Measurements from ENCODE around the gene OR5J2. TPM values are rescaled to one million over a fixed set of nuclear protein-coding genes. Genes with fewer than 3 reads are reported as not detected.
"Not testable (repeated sequence)": the region's sequence is repeated elsewhere in the genome, so short reads cannot be mapped to it uniquely, and the experiment has no call there.

The OR5J2 gene
- total RNA-seq (2014; rRNA removed; shearing (Covaris generic)): not detected in 2 replicates

DNA sequence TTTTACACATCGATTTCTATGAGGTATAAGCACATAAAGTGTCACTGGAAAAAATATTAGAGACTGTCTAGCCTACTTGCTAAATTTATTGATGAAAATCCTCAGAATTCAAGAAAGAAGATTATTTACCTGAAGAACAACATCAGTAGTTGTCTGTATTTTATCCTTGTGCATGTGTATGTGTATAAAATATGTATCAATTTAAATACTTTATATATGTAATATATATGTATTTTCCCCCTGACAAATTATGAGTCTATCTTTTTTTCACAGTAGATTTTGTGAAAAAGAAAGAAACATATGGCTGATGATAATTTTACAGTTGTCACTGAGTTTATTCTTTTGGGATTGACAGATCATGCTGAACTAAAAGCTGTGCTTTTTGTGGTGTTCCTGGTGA is at the start of gene OR5J2:
OR5J2 (plus strand) TSS at position 301 of the 400 bp plus-strand sequence; CDS start at position 301, 0 bp downstream.
- Histone ChIP-seq H3K4me3 (no peak within 1 kb of the TSS), H3K27me3 (replicated peaks) (no peaks in the 10 kb centered on the region), H3K4me1 (replicated peaks) (no peaks in the 10 kb centered on the region), H3K9me3 (replicated peaks) (0 out of 2 replicates have a peak, but pooled peaks cover 3% of the 10 kb centered on the region), H3K27ac (no peak within 1 kb of the TSS), H3K36me3 (no peaks in the 10 kb centered on the region)
- no peak for DNase-seq (ENCODE audit: low read depth in 1 of 2, low spot score in 2 of 2)

DNA sequence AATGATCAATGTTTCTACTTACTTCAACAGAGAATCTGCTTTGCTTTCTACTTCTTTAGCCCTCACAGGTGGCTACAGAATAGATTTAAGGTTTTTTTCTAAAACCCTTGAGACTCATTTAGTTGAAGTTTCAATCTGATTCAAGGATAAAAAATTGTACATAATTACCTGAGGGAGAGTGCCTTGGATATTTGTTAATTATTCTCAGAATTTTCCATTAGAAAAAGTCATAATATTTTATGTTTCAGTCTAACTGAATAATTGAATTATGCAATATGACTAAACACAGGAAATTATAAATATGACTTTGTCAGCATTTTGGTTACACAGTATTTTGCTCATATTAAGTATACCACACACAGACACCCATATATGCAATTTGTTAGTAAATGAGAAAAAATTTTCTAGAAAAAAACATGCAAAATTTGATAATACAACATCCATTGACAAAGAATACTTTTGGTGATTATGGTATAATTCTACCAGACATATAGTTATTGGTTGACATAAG is 36.2 kb upstream of the OR5J2 start, which contains the start of gene OR8J3:
OR8J3 (minus strand) TSS at position 51 of the 511 bp plus-strand sequence. CDS start 2,483 bp downstream, outside the sequence.
- no peak for DNase-seq (ENCODE audit: low read depth in 1 of 2, low spot score in 2 of 2)
- H3K27ac ChIP-seq: no peak within 1 kb of the TSS
- no peaks in the 10 kb centered on the region for H3K9me3 ChIP-seq (replicated peaks)
- H3K36me3 ChIP-seq: no peaks in the 10 kb centered on the region
- no peaks in the 10 kb centered on the region for H3K27me3 ChIP-seq (replicated peaks)
- H3K4me3 ChIP-seq: no peak within 1 kb of the TSS
- no peaks in the 10 kb centered on the region for H3K4me1 ChIP-seq (replicated peaks)

DNA sequence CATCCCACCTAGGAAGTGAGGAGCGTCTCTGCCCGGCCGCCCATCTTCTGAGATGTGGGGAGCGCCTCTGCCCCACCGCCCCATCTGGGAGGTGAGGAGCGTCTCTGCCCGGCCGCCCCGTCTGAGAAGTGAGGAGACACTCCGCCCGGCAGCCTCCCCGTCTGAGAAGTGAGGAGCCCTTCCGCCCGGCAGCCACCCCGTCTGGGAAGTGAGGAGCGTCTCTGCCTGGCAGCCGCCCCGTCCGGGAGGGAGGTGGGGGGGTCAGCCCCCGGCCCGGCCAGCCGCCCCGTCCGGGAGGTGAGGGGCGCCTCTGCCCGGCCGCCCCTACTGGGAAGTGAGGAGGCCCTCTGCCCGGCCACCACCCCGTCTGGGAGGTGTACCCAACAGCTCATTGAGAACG is 32.7 kb upstream of the OR5J2 start:
- H3K4me3 ChIP-seq; H3K9me3 ChIP-seq (replicated peaks); H3K27me3 ChIP-seq (replicated peaks); DNase-seq (ENCODE audit: low read depth in 1 of 2, low spot score in 2 of 2); H3K27ac ChIP-seq; H3K36me3 ChIP-seq; H3K4me1 ChIP-seq (replicated peaks): not testable (repeated sequence)

DNA sequence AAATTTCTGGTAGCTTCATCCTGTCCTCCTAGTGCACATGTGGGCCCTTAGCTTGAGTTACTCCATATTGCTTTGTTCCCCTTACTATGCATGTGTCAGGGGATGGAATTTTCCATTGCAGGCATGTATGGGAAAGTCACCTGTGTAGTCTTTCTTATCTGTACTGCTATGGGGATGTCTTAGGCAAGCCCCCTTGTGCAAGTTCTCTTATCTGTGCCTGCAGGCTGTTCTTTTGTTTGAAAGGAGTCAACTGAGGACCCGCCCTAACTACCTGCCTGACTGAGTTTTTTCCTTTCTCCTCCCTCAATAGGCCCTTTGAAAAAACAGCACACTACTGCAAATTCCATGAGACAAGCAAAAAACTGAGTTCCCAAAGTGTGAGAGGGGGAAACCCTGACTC is 25.0 kb upstream of the OR5J2 start:
- no peak overlapping the region for H3K4me3 ChIP-seq
- H3K27ac ChIP-seq: no peak overlapping the region
- no peak for DNase-seq (ENCODE audit: low read depth in 1 of 2, low spot score in 2 of 2)
- 0 out of 2 replicates have a peak, but pooled peaks cover 3% of the 10 kb centered on the region for H3K9me3 ChIP-seq (replicated peaks)
- H3K36me3 ChIP-seq: no peaks in the 10 kb centered on the region
- H3K4me1 ChIP-seq (replicated peaks): no peaks in the 10 kb centered on the region
- no peaks in the 10 kb centered on the region for H3K27me3 ChIP-seq (replicated peaks)

DNA sequence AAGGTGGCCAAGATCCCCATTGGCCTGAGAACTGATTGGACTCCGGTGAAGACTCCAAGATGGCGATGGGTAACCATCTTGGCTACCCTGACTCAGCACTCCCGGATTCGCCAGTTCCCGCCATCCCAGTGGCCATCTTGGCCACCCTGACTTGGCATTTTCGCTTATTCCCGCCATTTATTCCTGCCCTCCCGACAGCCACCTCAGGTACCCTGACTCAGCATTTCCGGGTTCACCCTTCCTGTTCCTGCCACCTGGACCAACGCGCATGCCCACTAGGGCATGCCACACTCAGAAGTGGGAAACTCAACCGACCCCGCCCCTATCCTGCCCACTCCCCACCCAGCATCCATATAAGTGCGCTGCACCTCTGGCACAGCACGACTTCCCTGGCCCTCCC is 24.1 kb upstream of the OR5J2 start:
- DNase-seq (ENCODE audit: low read depth in 1 of 2, low spot score in 2 of 2): no peak
- Histone ChIP-seq H3K4me3 (no peak overlapping the region), H3K27ac (no peak overlapping the region), H3K4me1 (replicated peaks) (no peaks in the 10 kb centered on the region), H3K27me3 (replicated peaks) (no peaks in the 10 kb centered on the region), H3K36me3 (no peaks in the 10 kb centered on the region), H3K9me3 (replicated peaks) (0 out of 2 replicates have a peak, but pooled peaks cover 3% of the 10 kb centered on the region)

DNA sequence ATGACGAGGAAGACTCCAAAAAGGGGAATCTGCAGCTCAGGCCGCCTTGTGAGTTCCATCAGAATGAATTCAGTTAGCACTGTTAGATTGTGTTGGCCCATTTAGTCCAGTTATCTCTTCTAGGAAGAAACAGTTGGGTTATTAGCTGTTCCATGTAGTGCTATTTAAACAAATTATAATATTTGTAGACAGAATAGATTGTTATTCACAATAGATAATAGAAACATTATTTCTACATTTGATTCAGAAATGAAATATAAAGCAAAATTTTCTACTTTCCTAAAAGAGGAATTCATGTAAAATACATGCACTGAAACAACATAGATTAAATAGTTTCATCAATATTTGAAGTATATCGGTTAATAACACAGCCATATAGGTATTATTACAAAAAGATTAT is 16.2 kb upstream of the OR5J2 start, which contains the start of gene OR8K5:
OR8K5 (minus strand) TSS at position 101 of the 400 bp plus-strand sequence; CDS start at position 101, 0 bp downstream.
- Histone ChIP-seq H3K27me3 (replicated peaks) (no peaks in the 10 kb centered on the region), H3K4me3 (no peak within 1 kb of the TSS), H3K27ac (no peak within 1 kb of the TSS), H3K9me3 (replicated peaks) (0 out of 2 replicates have a peak, but pooled peaks cover 2% of the 10 kb centered on the region), H3K36me3 (no peaks in the 10 kb centered on the region), H3K4me1 (replicated peaks) (no peaks in the 10 kb centered on the region)
- no peak for DNase-seq (ENCODE audit: low read depth in 1 of 2, low spot score in 2 of 2)

DNA sequence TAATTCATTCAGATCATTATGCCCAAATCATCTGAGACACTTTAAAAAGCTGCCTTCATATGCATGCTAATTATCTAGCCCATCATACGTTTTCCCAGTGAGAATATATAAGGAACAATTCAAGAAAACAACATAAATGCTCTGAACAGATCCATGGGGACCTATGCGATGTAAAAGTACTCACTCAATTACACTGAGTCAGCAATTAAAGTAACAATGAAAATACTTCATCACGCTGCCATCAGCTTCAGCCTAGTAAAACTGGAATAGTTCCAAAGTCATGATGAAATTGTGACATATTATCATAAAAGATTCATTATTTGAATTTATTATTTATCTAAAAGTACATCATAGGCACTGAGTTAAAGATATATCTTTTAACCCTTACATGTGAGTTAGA is 12.6 kb upstream of the OR5J2 start:
- Histone ChIP-seq H3K27me3 (replicated peaks) (no peaks in the 10 kb centered on the region), H3K4me1 (replicated peaks) (no peaks in the 10 kb centered on the region), H3K36me3 (no peaks in the 10 kb centered on the region), H3K27ac (no peak overlapping the region), H3K9me3 (replicated peaks) (0 out of 2 replicates have a peak, but pooled peaks cover 2% of the 10 kb centered on the region), H3K4me3 (no peak overlapping the region)
- no peak for DNase-seq (ENCODE audit: low read depth in 1 of 2, low spot score in 2 of 2)

DNA sequence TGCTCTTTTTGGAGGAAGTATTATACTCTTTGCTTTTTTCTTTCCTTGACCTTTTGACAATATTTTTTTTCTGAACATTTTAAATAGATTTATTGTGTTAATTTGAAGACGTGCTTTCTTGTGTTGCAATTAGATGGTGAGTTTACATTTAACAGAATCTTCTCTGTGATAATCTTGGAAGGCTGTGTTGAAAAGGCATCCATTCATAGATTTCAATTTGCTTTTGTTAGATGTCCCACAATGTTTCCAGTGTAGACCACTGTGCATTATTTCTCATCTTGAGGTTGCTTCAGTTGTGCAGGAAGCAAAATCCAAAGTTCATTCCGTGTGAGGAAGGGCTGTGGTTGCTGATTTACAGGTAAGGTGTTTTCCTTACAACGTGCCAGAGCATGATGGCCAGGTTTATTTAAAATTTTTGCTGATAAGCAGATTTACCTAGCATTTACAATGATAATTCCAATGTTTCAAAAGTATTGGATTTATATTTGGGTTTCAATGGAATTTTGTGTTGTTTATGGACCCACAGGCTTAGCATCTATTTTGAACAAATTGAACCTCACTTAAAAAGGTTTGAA is 4.1 kb upstream of the OR5J2 start:
- no peaks in the 10 kb centered on the region for H3K36me3 ChIP-seq
- no peak overlapping the region for H3K27ac ChIP-seq
- H3K9me3 ChIP-seq (replicated peaks): 0 out of 2 replicates have a peak, but pooled peaks cover 4% of the 10 kb centered on the region
- H3K27me3 ChIP-seq (replicated peaks): no peaks in the 10 kb centered on the region
- no peak for DNase-seq (ENCODE audit: low read depth in 1 of 2, low spot score in 2 of 2)
- no peak overlapping the region for H3K4me3 ChIP-seq
- no peaks in the 10 kb centered on the region for H3K4me1 ChIP-seq (replicated peaks)

DNA sequence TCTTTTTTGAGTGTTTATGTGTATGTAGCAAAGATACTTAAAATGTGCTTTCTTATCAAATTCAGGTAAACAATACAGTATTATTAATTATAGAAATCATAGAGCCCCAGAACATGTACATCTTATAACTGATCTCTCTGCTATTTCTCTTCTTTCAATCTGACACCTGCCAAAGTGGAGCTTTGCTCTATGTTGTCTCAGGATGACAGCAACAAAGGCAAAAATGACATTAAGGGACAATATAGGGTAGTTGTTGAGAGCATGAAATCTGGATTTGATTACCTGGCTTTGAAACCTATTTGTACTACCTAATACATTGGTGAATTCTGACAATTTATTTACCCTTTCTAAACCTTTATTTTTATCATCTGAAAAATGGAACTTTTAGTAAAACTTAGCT is 7.0 kb downstream of the OR5J2 start:
- no peaks in the 10 kb centered on the region for H3K36me3 ChIP-seq
- H3K9me3 ChIP-seq (replicated peaks): peaks cover 3% of the 10 kb centered on the region; the same call in 1 of the 2 replicates
- no peaks in the 10 kb centered on the region for H3K4me1 ChIP-seq (replicated peaks)
- no peak overlapping the region for H3K4me3 ChIP-seq
- H3K27ac ChIP-seq: no peak overlapping the region
- H3K27me3 ChIP-seq (replicated peaks): no peaks in the 10 kb centered on the region
- DNase-seq (ENCODE audit: low read depth in 1 of 2, low spot score in 2 of 2): no peak

DNA sequence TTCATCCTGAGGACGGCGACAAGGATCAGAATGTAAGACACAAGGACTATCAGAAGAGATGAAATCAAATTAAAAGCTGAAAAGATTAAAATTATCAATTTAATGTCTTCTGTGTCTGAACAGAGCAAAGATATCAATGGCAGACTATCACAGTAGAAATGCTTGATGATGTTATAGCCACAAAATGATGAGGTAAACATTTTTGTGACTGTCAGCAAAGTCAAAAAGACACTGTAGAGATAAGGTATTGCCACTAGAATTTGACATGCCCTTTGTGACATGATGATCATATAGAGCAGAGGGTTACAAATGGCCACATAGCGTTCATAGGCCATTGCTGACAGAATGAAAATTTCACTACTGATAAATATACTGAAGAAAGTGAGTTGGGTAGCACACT is 12.2 kb downstream of the OR5J2 start:
- no peaks in the 10 kb centered on the region; the same call in 1 of the 2 replicates for H3K9me3 ChIP-seq (replicated peaks)
- DNase-seq (ENCODE audit: low read depth in 1 of 2, low spot score in 2 of 2): no peak
- no peaks in the 10 kb centered on the region for H3K27me3 ChIP-seq (replicated peaks)
- no peak overlapping the region for H3K27ac ChIP-seq
- no peak overlapping the region for H3K4me3 ChIP-seq
- H3K36me3 ChIP-seq: no peaks in the 10 kb centered on the region
- no peaks in the 10 kb centered on the region for H3K4me1 ChIP-seq (replicated peaks)

DNA sequence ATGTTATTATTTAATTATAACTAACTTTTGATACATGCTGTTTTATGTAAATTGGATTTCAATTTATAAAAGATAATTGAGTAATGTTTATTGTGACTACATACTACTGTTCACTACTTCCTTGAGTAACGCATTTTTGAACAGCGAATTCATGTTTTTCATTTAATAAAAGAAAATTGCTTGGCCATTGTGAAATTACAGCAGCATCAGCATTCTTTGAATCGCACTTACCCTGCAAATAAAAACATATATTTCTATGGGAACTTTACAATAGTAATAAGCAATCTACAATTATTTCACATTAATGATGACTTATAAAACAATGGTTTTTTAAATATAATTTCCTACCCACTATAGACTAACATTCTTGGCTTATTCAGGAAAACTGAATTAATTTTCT is 20.3 kb downstream of the OR5J2 start:
- no peaks in the 10 kb centered on the region for H3K9me3 ChIP-seq (replicated peaks)
- H3K36me3 ChIP-seq: no peaks in the 10 kb centered on the region
- no peak overlapping the region for H3K27ac ChIP-seq
- no peaks in the 10 kb centered on the region for H3K27me3 ChIP-seq (replicated peaks)
- no peak for DNase-seq (ENCODE audit: low read depth in 1 of 2, low spot score in 2 of 2)
- H3K4me3 ChIP-seq: no peak overlapping the region
- H3K4me1 ChIP-seq (replicated peaks): no peaks in the 10 kb centered on the region

DNA sequence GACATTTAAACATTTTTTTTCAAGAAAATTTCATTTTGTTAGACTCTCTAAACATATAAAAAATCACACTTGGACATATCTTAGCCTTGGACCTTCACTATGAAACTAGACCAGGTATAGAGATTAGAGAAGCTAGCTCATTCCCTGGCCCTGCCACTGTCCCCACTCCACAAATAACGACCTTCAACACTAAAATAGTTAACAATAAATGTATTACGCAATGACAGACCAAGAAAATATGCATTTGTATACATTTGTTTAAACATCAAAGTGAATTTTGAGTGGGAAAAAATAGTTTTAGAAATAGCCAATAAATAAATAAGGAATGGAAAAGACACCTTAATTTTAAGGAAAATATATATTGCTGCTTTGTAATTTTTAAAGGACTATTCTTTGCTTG is 20.9 kb downstream of the OR5J2 start:
- Histone ChIP-seq H3K36me3 (no peaks in the 10 kb centered on the region), H3K4me1 (replicated peaks) (no peaks in the 10 kb centered on the region), H3K4me3 (no peak overlapping the region), H3K27me3 (replicated peaks) (no peaks in the 10 kb centered on the region), H3K27ac (no peak overlapping the region), H3K9me3 (replicated peaks) (no peaks in the 10 kb centered on the region)
- no peak for DNase-seq (ENCODE audit: low read depth in 1 of 2, low spot score in 2 of 2)

DNA sequence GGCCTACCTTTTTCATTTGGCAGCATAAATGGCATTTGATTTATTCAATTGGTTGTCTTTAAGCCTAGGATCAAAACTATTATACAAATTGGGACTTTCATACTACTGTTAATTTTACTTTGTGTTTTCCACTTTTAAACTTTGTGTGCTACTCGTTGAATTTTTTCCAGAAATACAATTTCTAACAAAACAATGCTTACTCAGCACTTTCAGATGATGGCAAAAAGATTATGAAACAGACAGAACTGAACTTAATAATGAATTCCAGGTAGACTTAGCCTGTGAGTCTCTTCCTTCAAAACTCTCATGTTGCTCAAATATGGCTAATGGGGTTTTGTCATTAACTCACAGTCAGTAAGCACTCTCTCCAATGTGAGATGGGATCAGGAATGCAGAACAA is 31.4 kb downstream of the OR5J2 start:
- no peaks in the 10 kb centered on the region for H3K36me3 ChIP-seq
- H3K27ac ChIP-seq: no peak overlapping the region
- no peaks in the 10 kb centered on the region for H3K4me1 ChIP-seq (replicated peaks)
- no peak overlapping the region for H3K4me3 ChIP-seq
- no peaks in the 10 kb centered on the region for H3K27me3 ChIP-seq (replicated peaks)
- H3K9me3 ChIP-seq (replicated peaks): no peaks in the 10 kb centered on the region
- DNase-seq (ENCODE audit: low read depth in 1 of 2, low spot score in 2 of 2): no peak

DNA sequence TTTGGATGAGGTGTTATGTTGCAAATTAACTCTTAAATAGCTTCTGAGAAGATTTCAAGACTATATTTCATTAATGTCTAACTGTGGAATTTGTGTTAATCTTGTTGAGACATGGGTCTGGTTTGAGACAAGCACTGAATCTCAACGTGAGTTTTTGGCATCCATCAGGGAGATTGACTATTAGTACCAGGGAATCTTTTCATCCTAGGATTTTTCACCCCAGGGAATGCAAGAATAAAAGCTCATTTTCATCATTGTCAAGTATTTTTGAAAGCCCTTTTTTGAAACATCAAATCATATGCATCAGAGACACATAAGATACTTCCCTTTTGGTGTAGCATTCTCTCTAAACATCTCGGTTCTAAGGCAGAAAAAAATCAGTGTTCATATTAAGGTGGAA is 38.1 kb downstream of the OR5J2 start:
- DNase-seq (ENCODE audit: low read depth in 1 of 2, low spot score in 2 of 2): no peak
- H3K9me3 ChIP-seq (replicated peaks): no peaks in the 10 kb centered on the region
- H3K36me3 ChIP-seq: no peaks in the 10 kb centered on the region

More for the DNA sequence above, 38.1 kb downstream of the OR5J2 start:
- Histone ChIP-seq H3K4me1 (replicated peaks) (no peaks in the 10 kb centered on the region), H3K27ac (no peak overlapping the region), H3K4me3 (no peak overlapping the region), H3K27me3 (replicated peaks) (no peaks in the 10 kb centered on the region)

All from SJSA1 (cell line).